Measurements from ENCODE around the gene SDK1.

DNA sequence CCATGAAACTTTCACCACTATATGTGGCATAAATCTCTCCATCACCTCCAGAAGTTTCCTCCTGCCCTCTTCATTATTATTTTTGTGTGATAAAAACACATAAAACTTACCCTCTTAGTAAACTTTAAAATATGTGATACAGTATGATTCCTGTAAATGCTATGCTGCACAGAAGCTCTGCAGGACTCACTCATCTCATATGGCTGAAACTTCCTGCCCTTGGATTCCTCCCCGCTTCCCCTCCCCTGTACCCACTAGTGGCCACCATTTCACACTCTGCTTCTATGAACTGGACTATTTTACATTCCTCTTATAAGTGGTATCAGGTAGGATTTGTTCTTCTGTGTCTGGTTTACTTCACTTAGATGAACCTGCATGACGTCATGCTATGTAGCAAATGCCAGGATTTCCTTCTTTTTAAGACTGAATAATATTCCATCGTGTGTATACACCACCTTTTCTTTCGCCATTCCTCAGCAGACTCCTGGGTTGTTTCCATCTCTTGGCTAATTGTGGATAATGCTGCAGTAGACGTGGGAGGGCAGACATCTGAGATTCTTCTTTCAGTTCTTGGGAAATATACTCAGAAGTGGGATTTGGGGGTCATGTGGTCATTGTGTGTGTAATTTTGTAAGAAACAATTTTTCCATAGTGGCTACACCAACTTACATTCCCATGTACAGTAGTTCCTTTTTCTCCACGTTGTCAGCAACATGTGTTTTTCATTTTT lies 335.2 kb downstream of the SDK1 start:
- TF ChIP-seq, protein P1, sequence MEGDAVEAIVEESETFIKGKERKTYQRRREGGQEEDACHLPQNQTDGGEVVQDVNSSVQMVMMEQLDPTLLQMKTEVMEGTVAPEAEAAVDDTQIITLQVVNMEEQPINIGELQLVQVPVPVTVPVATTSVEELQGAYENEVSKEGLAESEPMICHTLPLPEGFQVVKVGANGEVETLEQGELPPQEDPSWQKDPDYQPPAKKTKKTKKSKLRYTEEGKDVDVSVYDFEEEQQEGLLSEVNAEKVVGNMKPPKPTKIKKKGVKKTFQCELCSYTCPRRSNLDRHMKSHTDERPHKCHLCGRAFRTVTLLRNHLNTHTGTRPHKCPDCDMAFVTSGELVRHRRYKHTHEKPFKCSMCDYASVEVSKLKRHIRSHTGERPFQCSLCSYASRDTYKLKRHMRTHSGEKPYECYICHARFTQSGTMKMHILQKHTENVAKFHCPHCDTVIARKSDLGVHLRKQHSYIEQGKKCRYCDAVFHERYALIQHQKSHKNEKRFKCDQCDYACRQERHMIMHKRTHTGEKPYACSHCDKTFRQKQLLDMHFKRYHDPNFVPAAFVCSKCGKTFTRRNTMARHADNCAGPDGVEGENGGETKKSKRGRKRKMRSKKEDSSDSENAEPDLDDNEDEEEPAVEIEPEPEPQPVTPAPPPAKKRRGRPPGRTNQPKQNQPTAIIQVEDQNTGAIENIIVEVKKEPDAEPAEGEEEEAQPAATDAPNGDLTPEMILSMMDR (IDR thresholded peaks at IDR 0.05) = no peak
- TF ChIP-seq POLR2AphosphoS5 (IDR thresholded peaks at IDR 0.05) = no peak
- no peak for TF ChIP-seq POLR2A (IDR thresholded peaks at IDR 0.05)
